GM12864 (cell line): ENCODE results near the gene CYTH2.

Experiments
- DNase-seq: peaks from one replicate; pipeline ENCODE4 v3.0.0-alpha.2; 2011; ENCODE audit warnings: low read depth
- H3K4me3 ChIP-seq: 2 replicates; pipeline ENCODE4 v1.5.1; 2011; ENCODE audit warnings: mild to moderate bottlenecking, low read depth, low read length, control low read depth
- CTCF ChIP-seq: IDR thresholded peaks from 2 replicates; pipeline ENCODE4 v1.5.1; 2011; ENCODE audit warnings: low read depth, mild to moderate bottlenecking, moderate library complexity, low read length, control low read depth, inconsistent platforms; ENCODE audit errors: missing control alignments

CYTH2 gene

DNA sequence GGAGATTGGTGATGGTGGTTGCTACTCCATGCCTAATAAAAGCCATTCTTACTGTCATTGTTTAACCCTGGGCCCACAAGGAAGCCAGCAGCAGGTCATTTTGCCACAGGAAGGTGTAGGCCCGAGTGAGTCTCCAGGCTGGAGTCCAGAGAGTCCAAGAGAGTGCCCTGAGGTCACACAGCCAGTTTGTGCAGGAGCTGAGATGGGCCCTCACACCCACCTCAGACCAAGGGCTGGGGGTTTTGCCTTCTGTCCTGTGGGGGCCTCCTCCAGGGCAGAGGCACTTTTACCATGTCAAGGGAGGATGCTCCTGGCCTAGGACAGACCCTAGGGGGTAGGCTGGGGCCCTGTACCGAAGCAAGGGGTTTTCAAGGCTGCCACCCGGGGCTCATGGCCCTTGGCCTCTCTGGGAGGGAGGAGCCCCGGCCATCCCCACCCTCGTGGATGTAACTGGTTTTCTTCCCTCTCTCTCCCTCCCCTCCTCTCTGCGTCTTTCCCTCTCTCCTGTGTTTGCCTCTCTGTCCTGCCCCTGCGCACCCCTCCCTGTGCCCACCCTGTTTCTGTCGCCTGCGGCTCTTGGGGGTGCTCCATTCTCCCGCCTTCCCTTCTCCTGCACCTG, 8.0 kb downstream of the CYTH2 start:
- no peak for TF ChIP-seq CTCF
- no peak for DNase-seq

DNA sequence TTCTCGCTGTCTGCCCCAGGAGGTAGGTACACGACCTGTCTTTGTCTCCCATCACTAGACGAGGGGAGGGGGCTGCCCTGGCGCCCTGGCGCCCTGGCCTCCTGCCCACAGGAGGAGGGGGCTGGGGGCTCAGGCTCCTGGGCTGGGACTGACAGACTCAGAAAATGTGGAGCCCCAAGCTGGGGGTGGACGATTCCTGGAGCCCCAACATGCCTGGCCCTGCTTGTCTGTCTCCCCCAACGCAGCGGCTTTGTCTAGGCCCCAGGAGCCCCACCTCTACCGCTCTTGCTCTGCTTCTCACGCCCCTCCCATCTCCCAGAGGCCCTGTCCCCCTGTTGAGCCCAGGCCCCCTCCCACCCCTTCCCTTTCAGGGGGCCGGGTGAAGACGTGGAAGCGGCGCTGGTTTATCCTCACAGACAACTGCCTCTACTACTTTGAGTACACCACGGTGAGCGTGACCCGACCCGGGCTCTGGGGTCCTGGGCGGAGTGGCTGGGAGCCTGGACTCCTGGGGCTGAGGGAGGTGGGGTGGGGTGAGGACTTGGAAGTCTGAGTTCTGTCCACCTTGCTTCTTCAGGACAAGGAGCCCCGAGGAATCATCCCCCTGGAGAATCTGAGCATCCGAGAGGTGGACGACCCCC, 8.6 kb downstream of the CYTH2 start:
- DNase-seq: no peak
- no peak overlapping the region for H3K4me3 ChIP-seq

More for the DNA sequence above, 8.0 kb downstream of the CYTH2 start:
- no peak overlapping the region for H3K4me3 ChIP-seq

DNA sequence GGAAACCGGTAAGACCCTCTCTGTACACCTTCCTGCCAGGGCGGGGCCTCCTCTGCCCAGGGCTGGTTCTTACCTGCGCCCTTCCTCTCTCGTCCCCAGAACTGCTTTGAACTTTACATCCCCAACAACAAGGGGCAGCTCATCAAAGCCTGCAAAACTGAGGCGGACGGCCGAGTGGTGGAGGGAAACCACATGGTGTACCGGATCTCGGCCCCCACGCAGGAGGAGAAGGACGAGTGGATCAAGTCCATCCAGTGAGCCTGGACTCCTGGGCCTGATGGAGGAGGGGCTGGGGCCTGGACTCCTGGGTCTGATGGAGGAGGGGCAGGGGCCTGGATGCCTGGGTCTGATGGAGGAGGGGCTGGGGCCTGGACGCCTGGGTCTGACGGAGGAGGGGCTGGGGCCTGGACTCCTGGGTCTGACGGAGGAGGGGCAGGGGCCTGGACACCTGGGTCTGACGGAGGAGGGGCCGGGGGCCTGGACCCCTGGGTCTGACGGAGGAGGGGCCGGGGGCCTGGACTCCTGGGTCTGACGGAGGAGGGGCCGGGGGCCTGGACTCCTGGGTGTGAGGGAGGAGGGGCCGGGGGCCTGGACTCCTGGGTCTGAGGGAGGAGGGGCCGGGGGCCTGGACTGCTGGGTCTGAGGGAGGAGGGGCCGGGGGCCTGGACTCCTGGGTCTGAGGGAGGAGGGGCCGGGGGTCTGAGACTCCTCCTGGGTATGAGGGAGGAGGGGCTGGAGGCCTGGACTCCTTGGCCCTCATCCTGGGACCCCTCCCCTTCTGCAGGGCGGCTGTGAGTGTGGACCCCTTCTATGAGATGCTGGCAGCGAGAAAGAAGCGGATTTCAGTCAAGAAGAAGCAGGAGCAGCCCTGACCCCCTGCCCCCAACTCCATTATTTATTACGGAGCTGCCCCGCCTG, 9.4 kb downstream of the CYTH2 start:
- DNase-seq: no peak
- H3K4me3 ChIP-seq: no peak overlapping the region
- TF ChIP-seq CTCF: no peak

More for the DNA sequence above, 8.6 kb downstream of the CYTH2 start:
- TF ChIP-seq CTCF: no peak

DNA sequence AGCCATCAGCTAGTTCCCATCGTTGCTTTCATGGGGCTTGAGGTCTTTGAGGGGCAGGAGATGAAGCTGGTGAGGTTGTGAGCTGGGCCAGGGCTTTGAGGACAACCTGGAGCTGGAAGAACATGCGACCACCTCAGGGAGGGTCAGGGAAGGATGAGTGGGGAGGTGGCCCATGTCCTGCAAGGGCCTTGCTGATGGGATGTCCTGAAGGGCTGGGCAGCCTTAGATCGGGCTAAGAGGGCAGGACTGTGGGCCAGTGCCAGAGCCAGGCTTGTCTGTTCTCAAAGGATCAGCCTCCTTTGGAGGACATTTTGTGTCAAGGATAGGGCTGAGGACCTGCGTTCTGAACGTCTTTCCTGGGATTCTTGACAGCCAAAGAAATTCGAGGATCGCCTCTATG, 10.5 kb downstream of the CYTH2 start:
- no peak overlapping the region for H3K4me3 ChIP-seq
- DNase-seq: no peak
- TF ChIP-seq CTCF: no peak

GRCh38 chr19:48480183-48480557, 11.0 kb downstream of the CYTH2 start:
- no peak for TF ChIP-seq CTCF
- DNase-seq: no peak
- no peak overlapping the region for H3K4me3 ChIP-seq

DNA sequence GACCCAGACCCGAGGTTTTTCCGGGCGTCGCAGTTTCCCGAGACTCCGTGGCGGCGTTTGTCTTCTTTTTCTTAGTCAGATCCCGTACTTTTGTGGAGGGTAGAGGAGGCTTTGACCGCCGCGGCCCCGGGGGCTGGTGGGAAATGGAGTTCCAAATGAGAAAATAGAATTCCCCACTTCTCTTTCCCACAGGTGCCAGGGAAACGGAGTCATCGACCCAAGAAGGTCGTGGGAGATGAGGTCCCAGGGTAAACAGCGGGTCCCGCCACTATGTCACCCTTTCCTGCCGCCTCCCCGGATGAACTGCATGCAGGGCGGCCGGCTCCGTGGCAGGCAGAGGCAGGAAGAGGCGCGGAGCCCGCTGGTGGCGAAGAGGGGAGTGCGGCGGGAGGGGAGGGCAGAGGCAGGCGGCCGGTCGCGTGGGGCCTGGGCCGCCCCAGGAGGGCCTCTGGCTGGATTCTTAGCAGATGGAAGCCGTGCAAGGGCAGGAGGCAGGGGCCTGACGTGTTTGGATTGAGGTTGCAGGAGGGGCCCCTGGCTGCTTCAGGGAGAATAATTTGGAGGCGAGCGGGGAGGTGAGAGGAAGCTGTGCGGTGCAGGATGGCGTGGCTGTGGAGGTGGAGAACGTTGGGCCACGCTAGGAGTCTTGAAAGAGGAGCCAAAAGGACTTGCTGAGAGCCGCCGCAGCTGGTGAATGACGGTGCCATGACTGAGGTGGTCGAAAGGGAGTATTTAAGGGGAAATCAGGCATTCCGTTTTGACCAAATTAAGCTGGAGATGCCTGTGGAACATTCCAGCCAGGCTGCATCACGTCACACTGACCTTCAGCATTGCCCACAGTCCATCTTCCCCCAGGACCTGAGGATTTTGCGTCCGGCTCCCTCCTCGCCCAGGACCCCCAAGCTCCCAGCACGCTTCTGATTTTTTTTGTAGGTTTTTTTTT, 11.7 kb downstream of the CYTH2 start:
- DNase-seq: no peak
- TF ChIP-seq CTCF: no peak
- no peak overlapping the region for H3K4me3 ChIP-seq
